ENCODE measurements around the gene DNAJB1.

The DNAJB1 gene

DNA sequence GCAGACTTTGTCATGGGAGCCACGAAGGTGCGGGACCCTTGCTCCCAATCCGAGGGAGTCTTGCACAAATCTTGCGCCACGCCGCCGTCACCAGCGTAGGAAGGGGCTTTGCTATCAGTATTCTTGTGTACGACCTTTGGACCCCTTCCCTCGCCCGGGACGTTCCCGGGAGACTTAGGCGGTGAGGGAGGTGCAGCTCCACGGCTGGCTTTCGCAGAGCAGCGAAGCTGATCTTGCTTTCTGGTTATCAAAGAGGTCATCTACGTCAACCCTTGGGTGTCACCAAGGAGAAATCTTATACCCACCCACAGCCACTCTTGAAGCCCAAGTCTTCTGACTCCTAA, 11.8 kb upstream of the DNAJB1 start:
- TF ChIP-seq, protein P1, sequence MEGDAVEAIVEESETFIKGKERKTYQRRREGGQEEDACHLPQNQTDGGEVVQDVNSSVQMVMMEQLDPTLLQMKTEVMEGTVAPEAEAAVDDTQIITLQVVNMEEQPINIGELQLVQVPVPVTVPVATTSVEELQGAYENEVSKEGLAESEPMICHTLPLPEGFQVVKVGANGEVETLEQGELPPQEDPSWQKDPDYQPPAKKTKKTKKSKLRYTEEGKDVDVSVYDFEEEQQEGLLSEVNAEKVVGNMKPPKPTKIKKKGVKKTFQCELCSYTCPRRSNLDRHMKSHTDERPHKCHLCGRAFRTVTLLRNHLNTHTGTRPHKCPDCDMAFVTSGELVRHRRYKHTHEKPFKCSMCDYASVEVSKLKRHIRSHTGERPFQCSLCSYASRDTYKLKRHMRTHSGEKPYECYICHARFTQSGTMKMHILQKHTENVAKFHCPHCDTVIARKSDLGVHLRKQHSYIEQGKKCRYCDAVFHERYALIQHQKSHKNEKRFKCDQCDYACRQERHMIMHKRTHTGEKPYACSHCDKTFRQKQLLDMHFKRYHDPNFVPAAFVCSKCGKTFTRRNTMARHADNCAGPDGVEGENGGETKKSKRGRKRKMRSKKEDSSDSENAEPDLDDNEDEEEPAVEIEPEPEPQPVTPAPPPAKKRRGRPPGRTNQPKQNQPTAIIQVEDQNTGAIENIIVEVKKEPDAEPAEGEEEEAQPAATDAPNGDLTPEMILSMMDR (IDR thresholded peaks at IDR 0.05; ENCODE audit: low read length, missing control alignments) = no peak
- H3K4me3 ChIP-seq (replicated peaks; ENCODE audit: low read depth, low read length) = peak overlapping the region; percentile 98
- DNase-seq (ENCODE audit: low read depth) = no peak

DNA sequence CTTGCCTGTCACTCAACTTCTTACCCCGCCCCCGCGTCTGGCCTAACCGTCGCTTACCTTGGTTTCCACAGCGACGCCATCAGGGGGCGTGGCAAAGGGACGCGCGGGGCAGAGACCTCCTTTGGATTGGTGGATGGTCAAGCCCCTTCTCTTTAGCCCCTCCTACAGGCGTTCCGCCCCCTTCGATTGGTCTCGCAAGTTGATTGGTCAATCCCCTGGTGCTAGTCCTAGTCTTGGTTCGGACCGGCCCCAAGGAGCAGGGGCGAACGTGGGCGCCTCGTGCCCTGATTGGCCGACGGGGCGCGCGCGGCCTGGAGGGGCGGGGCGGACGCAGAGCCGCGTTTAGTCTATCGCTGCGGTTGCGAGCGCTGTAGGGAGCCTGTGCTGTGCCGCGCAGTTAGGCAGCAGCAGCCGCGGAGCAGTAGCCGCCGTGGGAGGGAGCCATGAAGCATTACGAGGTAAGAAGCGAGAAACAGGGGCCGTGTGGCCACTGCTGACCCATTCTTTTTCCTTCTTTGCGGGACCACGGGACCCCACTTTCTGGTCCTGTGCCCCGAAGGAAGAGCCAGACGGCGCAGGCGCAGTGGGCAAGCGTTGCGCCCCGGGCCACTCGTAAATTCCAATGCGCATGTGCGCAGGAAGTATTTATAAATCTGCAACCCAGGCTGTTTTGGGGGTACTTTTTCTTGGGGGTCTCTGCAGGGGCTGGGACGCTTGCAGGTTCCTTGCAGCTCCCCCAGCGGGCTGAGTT, 11.2 kb upstream of the DNAJB1 start, which contains the start of gene TECR:
TSS of gene TECR (plus strand) at position 341 of the 751 bp plus-strand sequence. CDS start at position 444, 103 bp downstream.
- peak; percentile 100 for DNase-seq (ENCODE audit: low read depth)
- TF ChIP-seq, protein P1 (IDR thresholded peaks at IDR 0.05; ENCODE audit: low read length, missing control alignments) = no peak

DNA sequence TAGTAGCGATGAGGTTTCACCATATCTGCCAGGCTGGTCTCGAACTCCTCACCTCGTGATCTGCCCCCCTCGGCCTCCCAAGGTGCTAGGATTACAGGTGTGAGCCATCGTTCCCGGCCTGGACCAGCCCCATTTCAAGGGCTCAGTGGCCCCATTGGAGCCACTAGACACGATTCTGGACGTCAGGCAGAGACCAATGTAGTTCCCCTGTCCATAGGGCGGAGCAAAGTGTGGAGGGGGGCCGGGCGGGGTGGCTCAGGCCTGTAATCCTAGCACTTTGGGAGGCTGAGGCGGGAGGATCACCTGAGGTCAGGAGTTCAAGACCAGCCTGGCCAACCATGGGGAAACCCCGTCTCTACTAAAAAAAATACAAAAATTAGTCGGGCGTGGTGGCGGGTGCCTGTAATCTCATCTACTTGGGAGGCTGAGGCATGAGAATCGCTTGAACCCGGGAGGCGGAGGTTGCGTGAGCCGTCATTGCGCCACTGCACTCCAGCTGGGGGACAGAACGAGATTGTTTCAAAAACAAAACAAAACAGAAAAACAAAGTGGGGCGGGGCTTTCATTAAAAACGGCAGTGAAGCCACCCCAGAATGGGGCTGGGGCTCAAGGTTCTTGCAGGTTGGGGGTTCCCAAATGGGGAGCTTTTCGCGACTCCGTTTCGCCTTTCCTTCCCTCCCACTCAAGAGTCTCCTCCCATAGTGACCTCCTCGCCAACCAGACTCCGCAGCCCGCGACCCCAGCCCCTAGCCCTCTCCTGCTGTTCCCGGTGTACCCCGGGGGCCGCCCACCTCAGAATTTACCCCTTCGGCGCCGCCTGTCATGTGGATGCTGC, 10.4 kb upstream of the DNAJB1 start:
- peak; percentile 35 for DNase-seq (ENCODE audit: low read depth)
- H3K4me3 ChIP-seq (replicated peaks; ENCODE audit: low read depth, low read length) = peak overlapping the region; percentile 98
- TF ChIP-seq, protein P1 (IDR thresholded peaks at IDR 0.05; ENCODE audit: low read length, missing control alignments) = no peak

More for the DNA sequence above, 11.2 kb upstream of the DNAJB1 start, which contains the start of gene TECR:
- H3K4me3 ChIP-seq (replicated peaks; ENCODE audit: low read depth, low read length) = peak within 1 kb of the TSS; percentile 98

DNA sequence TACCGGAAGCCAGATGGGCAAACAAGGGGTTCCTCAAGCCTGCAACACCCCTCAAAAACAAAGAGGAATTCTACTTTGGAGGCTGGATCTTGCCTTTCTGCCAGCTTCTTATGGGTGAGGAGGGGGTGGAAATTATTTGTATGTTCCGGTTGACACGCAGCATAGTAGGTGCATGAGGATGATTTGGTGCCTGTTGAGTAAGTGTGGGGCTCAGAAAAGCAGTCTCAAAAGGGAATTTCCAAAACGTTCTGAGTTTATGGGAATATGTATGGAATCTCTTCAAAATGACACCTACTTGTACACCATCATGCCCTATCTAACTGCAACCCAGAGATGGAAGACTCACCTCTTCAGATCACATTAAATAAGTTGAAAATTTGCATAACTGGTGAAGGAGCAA, 8.2 kb upstream of the DNAJB1 start:
- TF ChIP-seq, protein P1 (IDR thresholded peaks at IDR 0.05; ENCODE audit: low read length, missing control alignments) = no peak
- H3K4me3 ChIP-seq (replicated peaks; ENCODE audit: low read depth, low read length) = no peak overlapping the region
- no peak for DNase-seq (ENCODE audit: low read depth)

DNA sequence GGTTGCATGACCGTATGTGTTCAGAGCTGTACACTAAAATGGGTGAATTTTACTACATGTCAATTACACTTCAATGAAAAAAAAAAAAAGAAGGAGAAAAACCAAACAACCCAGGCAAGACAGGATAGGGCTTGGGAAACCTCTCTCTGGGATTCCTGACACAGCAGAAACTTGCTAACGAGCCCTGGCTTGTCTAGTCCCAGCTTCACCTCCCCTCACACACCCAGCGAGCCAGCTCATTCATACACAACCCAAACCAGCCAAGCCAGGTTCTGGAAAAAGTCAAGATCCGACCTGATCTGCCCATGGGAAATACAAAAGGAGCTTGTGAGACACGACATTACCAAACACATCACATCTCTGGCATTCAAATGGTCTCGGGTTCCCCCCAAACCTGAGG, 7.5 kb upstream of the DNAJB1 start:
- H3K4me3 ChIP-seq (replicated peaks; ENCODE audit: low read depth, low read length) = no peak overlapping the region
- no peak for DNase-seq (ENCODE audit: low read depth)
- TF ChIP-seq, protein P1 (IDR thresholded peaks at IDR 0.05; ENCODE audit: low read length, missing control alignments) = no peak

DNA sequence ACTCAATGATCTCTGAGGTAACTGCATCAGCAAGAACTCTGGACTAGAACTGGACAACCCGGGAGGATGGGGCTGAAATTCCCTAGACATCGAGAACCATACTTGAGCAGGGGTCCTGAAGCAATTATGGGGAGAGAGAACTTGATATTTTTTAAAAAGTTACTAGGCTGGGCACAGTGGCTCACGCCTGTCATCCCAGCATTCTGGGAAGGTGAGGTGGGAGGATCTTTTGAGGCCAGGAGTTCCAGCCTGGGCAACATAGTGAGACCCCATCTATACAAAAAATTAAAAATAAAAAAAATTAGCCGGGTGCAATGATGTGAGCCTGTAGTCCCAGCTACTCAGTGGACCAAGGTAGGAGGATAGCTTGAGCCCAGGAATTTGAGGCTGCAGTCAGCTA, 2.3 kb upstream of the DNAJB1 start:
- no peak for DNase-seq (ENCODE audit: low read depth)
- TF ChIP-seq, protein P1 (IDR thresholded peaks at IDR 0.05; ENCODE audit: low read length, missing control alignments) = no peak
- H3K4me3 ChIP-seq (replicated peaks; ENCODE audit: low read depth, low read length) = no peak overlapping the region
